Neural progenitor cell (in vitro differentiated cells): ENCODE data around the gene VWA3A.

Experiments
- CTCF ChIP-seq: fragments of 200-600 bp; sonication (generic); IDR thresholded peaks from 2 replicates; pipeline ENCODE4 v1.5.1; 2017; ENCODE audit warnings: antibody characterized with exemption, mild to moderate bottlenecking
- EZH2phosphoT487 ChIP-seq: fragments of 200-600 bp; sonication (generic); IDR thresholded peaks from 2 replicates; pipeline ENCODE4 v1.6.1; 2017; ENCODE audit warnings: antibody characterized with exemption

GRCh38 chr16:22195695-22196558 is 103.6 kb downstream of the VWA3A start:
- peak; percentile 85 for TF ChIP-seq CTCF
- no peak for TF ChIP-seq EZH2phosphoT487
